Endothelial cell (in vitro differentiated cells): ENCODE data around the gene GLIPR1L1. TPM values are rescaled to one million over a fixed set of nuclear protein-coding genes. Genes with fewer than 3 reads are reported as not detected.

Source experiments
- DNase-seq: peaks from one replicate; pipeline ENCODE4 v3.0.0; 2021; ENCODE audit warnings: low spot score
- H3K27ac Mint-ChIP-seq: one replicate; pipeline ENCODE4 v1.8.0; 2021; ENCODE audit warnings: mixed read lengths, inconsistent platforms; ENCODE audit not compliant: unreplicated experiment
- H3K27me3 Mint-ChIP-seq: one replicate; pipeline ENCODE4 v1.8.0; 2021; ENCODE audit warnings: mild to moderate bottlenecking, moderate library complexity, mixed read lengths, inconsistent platforms; ENCODE audit not compliant: unreplicated experiment
- H3K36me3 Mint-ChIP-seq: one replicate; pipeline ENCODE4 v1.8.0; 2021; ENCODE audit warnings: mild to moderate bottlenecking, low read depth, mixed read lengths, inconsistent platforms; ENCODE audit not compliant: unreplicated experiment
- H3K4me1 Mint-ChIP-seq: one replicate; pipeline ENCODE4 v1.8.0; 2021; ENCODE audit warnings: mild to moderate bottlenecking, mixed read lengths, inconsistent platforms; ENCODE audit not compliant: unreplicated experiment
- H3K4me3 Mint-ChIP-seq: one replicate; pipeline ENCODE4 v1.8.0; 2021; ENCODE audit warnings: mild to moderate bottlenecking, mixed read lengths, inconsistent platforms; ENCODE audit not compliant: unreplicated experiment
- H3K9me3 Mint-ChIP-seq: one replicate; pipeline ENCODE4 v1.8.0; 2021; ENCODE audit warnings: mixed read lengths, inconsistent platforms; ENCODE audit not compliant: unreplicated experiment
- long read RNA-seq: library from polyadenylated mRNA; unstranded; transcript quantifications from one replicate; pipeline ENCODE4 v2.0.0, GENCODE V29; 2020; ENCODE audit not compliant: unreplicated experiment
- total RNA-seq: library from RNA; stranded (reverse); fragmentation: NEBNext Ultra II Directional; extraction: Animal tissue kit (Norgen Biotek cat#: 25700); gene quantifications from one replicate; pipeline ENCODE4 v1.2.1, GENCODE V29; 2021; ENCODE audit not compliant: unreplicated experiment
- TF ChIP-seq, protein P1 (sequence below): fragments of 200-600 bp; sonication (generic); IDR thresholded peaks from one replicate; pipeline ENCODE4 v1.5.0; 2021; ENCODE audit warnings: antibody characterized with exemption; ENCODE audit not compliant: unreplicated experiment

The GLIPR1L1 gene
- not detected for total RNA-seq
- long read RNA-seq: 0 reads

GRCh38 chr12:75334384-75335030, at the start of gene GLIPR1L1:
GLIPR1L1 (plus strand) TSS chr12:75334670; CDS start chr12:75334729, 59 bp downstream.
- H3K4me1 Mint-ChIP-seq: no peaks in the 10 kb centered on the region
- no peaks in the 10 kb centered on the region for H3K9me3 Mint-ChIP-seq
- H3K4me3 Mint-ChIP-seq: peak within 1 kb of the TSS; percentile 59
- H3K27me3 Mint-ChIP-seq: no peaks in the 10 kb centered on the region
- TF ChIP-seq, protein P1, sequence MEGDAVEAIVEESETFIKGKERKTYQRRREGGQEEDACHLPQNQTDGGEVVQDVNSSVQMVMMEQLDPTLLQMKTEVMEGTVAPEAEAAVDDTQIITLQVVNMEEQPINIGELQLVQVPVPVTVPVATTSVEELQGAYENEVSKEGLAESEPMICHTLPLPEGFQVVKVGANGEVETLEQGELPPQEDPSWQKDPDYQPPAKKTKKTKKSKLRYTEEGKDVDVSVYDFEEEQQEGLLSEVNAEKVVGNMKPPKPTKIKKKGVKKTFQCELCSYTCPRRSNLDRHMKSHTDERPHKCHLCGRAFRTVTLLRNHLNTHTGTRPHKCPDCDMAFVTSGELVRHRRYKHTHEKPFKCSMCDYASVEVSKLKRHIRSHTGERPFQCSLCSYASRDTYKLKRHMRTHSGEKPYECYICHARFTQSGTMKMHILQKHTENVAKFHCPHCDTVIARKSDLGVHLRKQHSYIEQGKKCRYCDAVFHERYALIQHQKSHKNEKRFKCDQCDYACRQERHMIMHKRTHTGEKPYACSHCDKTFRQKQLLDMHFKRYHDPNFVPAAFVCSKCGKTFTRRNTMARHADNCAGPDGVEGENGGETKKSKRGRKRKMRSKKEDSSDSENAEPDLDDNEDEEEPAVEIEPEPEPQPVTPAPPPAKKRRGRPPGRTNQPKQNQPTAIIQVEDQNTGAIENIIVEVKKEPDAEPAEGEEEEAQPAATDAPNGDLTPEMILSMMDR: peak; percentile 96
- peak; percentile 91 for DNase-seq
- no peak within 1 kb of the TSS for H3K27ac Mint-ChIP-seq
- no peaks in the 10 kb centered on the region for H3K36me3 Mint-ChIP-seq

GRCh38 chr12:75288860-75289259, 45.6 kb upstream of the GLIPR1L1 start:
- H3K27ac Mint-ChIP-seq: no peak overlapping the region
- no peaks in the 10 kb centered on the region for H3K27me3 Mint-ChIP-seq
- no peaks in the 10 kb centered on the region for H3K36me3 Mint-ChIP-seq

GRCh38 chr12:75289753-75290152, 44.7 kb upstream of the GLIPR1L1 start:
- H3K4me1 Mint-ChIP-seq: no peaks in the 10 kb centered on the region
- no peak for DNase-seq
- TF ChIP-seq, protein P1: no peak
- H3K4me3 Mint-ChIP-seq: no peak overlapping the region
- no peak overlapping the region for H3K27ac Mint-ChIP-seq
- no peaks in the 10 kb centered on the region for H3K36me3 Mint-ChIP-seq
- no peaks in the 10 kb centered on the region for H3K27me3 Mint-ChIP-seq
- no peaks in the 10 kb centered on the region for H3K9me3 Mint-ChIP-seq

More at GRCh38 chr12:75288860-75289259, 45.6 kb upstream of the GLIPR1L1 start:
- Mint-ChIP-seq H3K9me3 (no peaks in the 10 kb centered on the region), H3K4me3 (no peak overlapping the region), H3K4me1 (no peaks in the 10 kb centered on the region)
- no peak for DNase-seq
- TF ChIP-seq, protein P1: no peak

DNA sequence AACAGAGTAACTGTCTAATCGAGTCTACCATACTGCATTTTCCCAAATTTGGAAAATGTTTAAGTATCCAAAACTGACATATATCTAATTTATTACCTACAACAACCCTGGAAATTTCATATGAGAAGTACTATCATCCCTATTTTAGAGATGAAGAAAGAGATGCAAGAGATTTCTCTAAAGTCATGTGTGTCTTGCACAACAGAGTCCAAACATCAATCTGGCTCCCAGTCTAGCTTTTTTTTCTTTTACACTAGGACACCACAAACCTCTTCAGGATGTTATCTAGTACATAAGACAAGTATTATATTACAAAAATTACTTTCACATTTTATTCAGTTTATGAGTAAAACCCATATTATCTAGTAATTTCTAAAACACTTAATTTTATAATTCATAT, 43.5 kb upstream of the GLIPR1L1 start:
- H3K4me1 Mint-ChIP-seq: no peaks in the 10 kb centered on the region
- no peak for DNase-seq
- H3K4me3 Mint-ChIP-seq: no peak overlapping the region
- no peak overlapping the region for H3K27ac Mint-ChIP-seq
- TF ChIP-seq, protein P1: no peak
- H3K36me3 Mint-ChIP-seq: no peaks in the 10 kb centered on the region
- H3K27me3 Mint-ChIP-seq: no peaks in the 10 kb centered on the region
- no peaks in the 10 kb centered on the region for H3K9me3 Mint-ChIP-seq

- Mint-ChIP-seq H3K27me3 (peaks cover 2% of the 10 kb centered on the region), H3K4me1 (no peaks in the 10 kb centered on the region), H3K36me3 (no peaks in the 10 kb centered on the region), H3K4me3 (no peak overlapping the region), H3K27ac (no peak overlapping the region), H3K9me3 (no peaks in the 10 kb centered on the region)
- DNase-seq: no peak
- TF ChIP-seq, protein P1: no peak
Measured at GRCh38 chr12:75294336-75294735, 40.1 kb upstream of the GLIPR1L1 start.
